GM23338 (cell line): ENCODE results near the gene IFITM5. TPM values are rescaled to one million over a fixed set of nuclear protein-coding genes. Genes with fewer than 3 reads are reported as not detected.

ENCODE experiments used
- ATAC-seq: fragments of 200-7000 bp; cut with Tn5 transposase; 3 replicates; pipeline ENCODE4 v1.9.1; 2020
- DNase-seq: peaks from one replicate; pipeline ENCODE4 v3.0.0-alpha.2; 2015; ENCODE audit warnings: low spot score
- H2AFZ ChIP-seq: fragments of 200-600 bp; sonication (generic); 2 replicates; pipeline ENCODE4 v1.8.0; 2016; ENCODE audit warnings: antibody characterized with exemption, mild to moderate bottlenecking, moderate library complexity
- H3F3A ChIP-seq: fragments of 200-600 bp; sonication (generic); replicated peaks from 2 replicates; pipeline ENCODE4 v1.8.0; 2017; ENCODE audit warnings: antibody characterized with exemption, mixed run types, low read depth
- H3K27ac ChIP-seq: fragments of 200-600 bp; sonication (generic); 2 replicates; pipeline ENCODE4 v1.6.1; 2016; ENCODE audit warnings: low read depth
- H3K27me3 ChIP-seq: fragments of 200-600 bp; sonication (generic); 2 replicates; pipeline ENCODE4 v1.8.0; 2016; ENCODE audit warnings: mild to moderate bottlenecking, mixed run types, moderate library complexity; ENCODE audit not compliant: insufficient read depth
- H3K36me3 ChIP-seq: fragments of 200-600 bp; sonication (generic); 2 replicates; pipeline ENCODE4 v1.8.0; 2016; ENCODE audit warnings: mild to moderate bottlenecking; ENCODE audit not compliant: insufficient read depth
- H3K4me1 ChIP-seq: fragments of 200-600 bp; sonication (generic); 2 replicates; pipeline ENCODE4 v1.8.0; 2016; ENCODE audit warnings: mild to moderate bottlenecking, moderate library complexity; ENCODE audit not compliant: insufficient read depth
- H3K4me2 ChIP-seq: fragments of 200-600 bp; sonication (generic); 2 replicates; pipeline ENCODE4 v1.7.1; 2017; ENCODE audit warnings: mixed run types
- H3K4me3 ChIP-seq: fragments of 200-600 bp; sonication (generic); 2 replicates; pipeline ENCODE4 v1.6.1; 2016; ENCODE audit warnings: mixed run types
- H3K79me2 ChIP-seq: fragments of 200-600 bp; sonication (generic); replicated peaks from 2 replicates; pipeline ENCODE4 v1.8.0; 2017; ENCODE audit warnings: mild to moderate bottlenecking; ENCODE audit not compliant: insufficient read depth
- H3K9me2 ChIP-seq: fragments of 200-600 bp; sonication (generic); 2 replicates; pipeline ENCODE4 v1.8.0; 2017; ENCODE audit not compliant: insufficient read depth
- H4K20me1 ChIP-seq: fragments of 200-600 bp; sonication (generic); replicated peaks from 2 replicates; pipeline ENCODE4 v1.8.0; 2017; ENCODE audit warnings: mild to moderate bottlenecking; ENCODE audit not compliant: insufficient read depth
- H3K27ac Mint-ChIP-seq: 2 replicates; pipeline ENCODE4 v1.8.0; 2020; ENCODE audit warnings: inconsistent platforms, mild to moderate bottlenecking, moderate library complexity, mixed read lengths
- H3K27me3 Mint-ChIP-seq: 3 replicates; pipeline ENCODE4 v1.8.0; 2022; ENCODE audit warnings: low read depth, mild to moderate bottlenecking, moderate library complexity, mixed read lengths, inconsistent platforms; ENCODE audit not compliant: insufficient read depth, poor library complexity
- H3K36me3 Mint-ChIP-seq: 3 replicates; pipeline ENCODE4 v1.8.0; 2021; ENCODE audit warnings: low read depth, mild to moderate bottlenecking, inconsistent platforms, moderate library complexity, mixed read lengths
- H3K4me1 Mint-ChIP-seq: 3 replicates; pipeline ENCODE4 v1.8.0; 2020; ENCODE audit warnings: mild to moderate bottlenecking, inconsistent platforms, mixed read lengths
- H3K4me3 Mint-ChIP-seq: 3 replicates; pipeline ENCODE4 v1.8.0; 2021; ENCODE audit warnings: moderate library complexity, mild to moderate bottlenecking, inconsistent platforms, mixed read lengths
- H3K9me3 Mint-ChIP-seq: 3 replicates; pipeline ENCODE4 v1.8.0; 2020; ENCODE audit warnings: moderate library complexity, mild to moderate bottlenecking, inconsistent platforms, mixed read lengths
- CREB1 ChIP-seq: fragments of 250-450 bp; sonication (Bioruptor Pico); IDR thresholded peaks from 2 replicates; pipeline ENCODE4 v1.5.0; 2020; ENCODE audit warnings: low read depth, mild to moderate bottlenecking, moderate library complexity
- CTCF ChIP-seq, 2 experiments: fragments of 200-600 bp in 1 of 2; sonication (generic) in 1 of 2; conservative IDR thresholded peaks; 2 replicates each; pipeline versions ENCODE4 v1.5.1 to v1.6.1; 2016 to 2017; ENCODE audit warnings: antibody characterized with exemption in 2 of 2, low read depth in 2 of 2, mild to moderate bottlenecking in 2 of 2, moderate library complexity in 1 of 2
- EZH2 ChIP-seq: fragments of 200-600 bp; sonication (generic); IDR thresholded peaks from one replicate; pipeline ENCODE4 v1.8.0; 2017; ENCODE audit warnings: antibody characterized with exemption, mild to moderate bottlenecking, low read depth; ENCODE audit not compliant: unreplicated experiment
- EZH2phosphoT487 ChIP-seq: fragments of 200-600 bp; sonication (generic); IDR thresholded peaks from one replicate; pipeline ENCODE4 v1.8.1; 2018; ENCODE audit warnings: antibody characterized with exemption; ENCODE audit not compliant: unreplicated experiment
- JUNB ChIP-seq: IDR thresholded peaks from one replicate; pipeline ENCODE4 v1.6.1; 2016; ENCODE audit warnings: antibody characterized with exemption; ENCODE audit not compliant: unreplicated experiment
- NANOG ChIP-seq: IDR thresholded peaks from 2 replicates; pipeline ENCODE4 v1.6.1; 2016; ENCODE audit warnings: antibody characterized with exemption, borderline replicate concordance
- POLR2AphosphoS5 ChIP-seq: IDR thresholded peaks from 2 replicates; pipeline ENCODE4 v1.6.1; 2016; ENCODE audit warnings: antibody characterized with exemption, low read depth
- REST ChIP-seq: IDR thresholded peaks from one replicate; pipeline ENCODE4 v1.6.1; 2018; ENCODE audit warnings: antibody characterized with exemption; ENCODE audit not compliant: unreplicated experiment
- STAT1 ChIP-seq: IDR thresholded peaks from one replicate; pipeline ENCODE4 v1.6.1; 2016; ENCODE audit warnings: antibody characterized with exemption; ENCODE audit not compliant: unreplicated experiment
- ZNF114 ChIP-seq: fragments of 250-450 bp; sonication (Bioruptor Pico); IDR thresholded peaks from 2 replicates; pipeline ENCODE4 v1.5.0; 2020; ENCODE audit warnings: mild to moderate bottlenecking, moderate library complexity
- ZNF331 ChIP-seq: fragments of 250-450 bp; sonication (Bioruptor Pico); IDR thresholded peaks from 2 replicates; pipeline ENCODE4 v1.5.0; 2020; ENCODE audit warnings: low read depth, mild to moderate bottlenecking, moderate library complexity
- polyA plus RNA-seq: library from polyadenylated mRNA; unstranded; fragments of >200 nt; fragmentation: Nextera tagmentation; extraction: Ambion mirVana; gene quantifications from 2 replicates; pipeline ENCODE4 v1.2.1, GENCODE V29; 2016
- total RNA-seq: library from RNA; depleted of rRNA; stranded (reverse); fragments of >200 nt; shearing (Covaris generic); gene quantifications from 2 replicates; pipeline ENCODE4 v1.2.3, GENCODE V29; 2014

IFITM5 gene
- total and polyA plus RNA-seq, 2 experiments from 2014 or later: not detected

- TF ChIP-seq REST (no peak), EZH2 (no peak), CTCF (conservative IDR thresholded peaks at IDR 0.05; ENCODE audit: low read depth in 2 of 2) (peak in 1 of 2 experiments; percentile 42; a peak in 1 of 4 replicates), JUNB (no peak), ZNF331 (no peak), ZNF114 (no peak), POLR2AphosphoS5 (peak; percentile 34; the same call in 1 of the 2 replicates)
Measured at GRCh38 chr11:297586-298405, 1.5 kb downstream of the IFITM5 start (continued).

- H3K9me2 ChIP-seq: no peaks in the 10 kb centered on the region
- H3K9me3 Mint-ChIP-seq: no peaks in the 10 kb centered on the region
- no peak overlapping the region for H3K4me3 ChIP-seq
- H3K4me1 ChIP-seq: peaks cover 22% of the 10 kb centered on the region
- peak overlapping the region; percentile 61; the same call in 1 of the 2 replicates for H3K27ac Mint-ChIP-seq
- H3K79me2 ChIP-seq: no peaks in the 10 kb centered on the region
- 0 out of 2 replicates have a peak, but pooled peaks cover 8% of the 10 kb centered on the region for H3F3A ChIP-seq
- H3K27me3 Mint-ChIP-seq: peaks cover 8% of the 10 kb centered on the region
- H3K36me3 ChIP-seq: no peaks in the 10 kb centered on the region
- ATAC-seq (no peak), DNase-seq (no peak)
- peaks cover 23% of the 10 kb centered on the region for H3K4me1 Mint-ChIP-seq
- peaks cover 4% of the 10 kb centered on the region; the same call in 1 of the 3 replicates for H3K36me3 Mint-ChIP-seq
- no peaks in the 10 kb centered on the region for H4K20me1 ChIP-seq
- no peak overlapping the region for H3K4me2 ChIP-seq
- no peak overlapping the region for H2AFZ ChIP-seq
- no peak overlapping the region for H3K27ac ChIP-seq
- no peaks in the 10 kb centered on the region for H3K27me3 ChIP-seq
- no peak overlapping the region for H3K4me3 Mint-ChIP-seq
- no peak for TF ChIP-seq POLR2AphosphoS5
- no peak for TF ChIP-seq REST
- TF ChIP-seq EZH2: no peak
- TF ChIP-seq ZNF331: no peak
- TF ChIP-seq JUNB: no peak
- no peak for TF ChIP-seq EZH2phosphoT487
- TF ChIP-seq NANOG: no peak
- no peak for TF ChIP-seq CREB1 (CRISPR knock-in tag)
- TF ChIP-seq CTCF (conservative IDR thresholded peaks at IDR 0.05; ENCODE audit: low read depth in 2 of 2): no peak
- no peak for TF ChIP-seq ZNF114
- no peak for TF ChIP-seq STAT1
Measured at GRCh38 chr11:297051-297585, 2.2 kb downstream of the IFITM5 start.
